H1 (cell line): Measurements from ENCODE around the gene SYNPR. TPM values are rescaled to one million over a fixed set of nuclear protein-coding genes. Genes with fewer than 3 reads are reported as not detected.

ENCODE experiments used
- GABPA ChIP-seq: IDR thresholded peaks from 2 replicates; pipeline ENCODE4 v1.6.1; 2011; ENCODE audit warnings: mild to moderate bottlenecking, low read length, moderate library complexity, borderline replicate concordance; ENCODE audit not compliant: insufficient read depth
- NRF1 ChIP-seq: IDR thresholded peaks from 2 replicates; pipeline ENCODE4 v1.6.1; 2011; ENCODE audit warnings: mild to moderate bottlenecking, low read depth, low read length, improper control_type of control experiment
- RFX5 ChIP-seq: IDR thresholded peaks from 2 replicates; pipeline ENCODE4 v1.6.1; 2011; ENCODE audit warnings: low read depth, low read length, improper control_type of control experiment, borderline replicate concordance
- SP4 ChIP-seq: IDR thresholded peaks from 2 replicates; pipeline ENCODE4 v1.6.1; 2012; ENCODE audit warnings: low read length, inconsistent platforms
- TCF12 ChIP-seq: IDR thresholded peaks from 2 replicates; pipeline ENCODE4 v1.6.1; 2011; ENCODE audit warnings: low read depth, mild to moderate bottlenecking, low read length
- USF2 ChIP-seq: IDR thresholded peaks from 2 replicates; pipeline ENCODE4 v1.6.1; 2011; ENCODE audit warnings: low read length, improper control_type of control experiment
- polyA plus RNA-seq, 7 experiments: library from polyadenylated mRNA; depleted of rRNA in 3 of 7; stranded (reverse) in 5 of 7; unstranded in 2 of 7; fragments of >200 nt in 5 of 7; fragments of 200-250 nt in 2 of 7; gene quantifications; 1 replicate in 5 of 7; 2 replicates in 1 of 7; 4 replicates in 1 of 7; pipeline versions ENCODE4 v1.2.1 to v1.2.3, GENCODE V29; 2011 to 2013; ENCODE audit warnings: missing spikeins in 2 of 7, mixed read lengths in 2 of 7
- total RNA-seq: library from RNA; stranded (reverse); fragmentation: NEBNext Ultra II Directional; extraction: Animal tissue kit (Norgen Biotek cat#: 25700); gene quantifications from 2 replicates; pipeline ENCODE4 v1.2.1, GENCODE V29; 2021

Gene SYNPR
- total and polyA plus RNA-seq, 2 of the 8 experiments (the other 6 are each of a cell fraction or from before 2014, with no cell fraction given), result 0.39 to 0.99 TPM

GRCh38 chr3:63438826-63439371, 160.8 kb downstream of the SYNPR start (continued):
- TF ChIP-seq GABPA (no peak), NRF1 (no peak), RFX5 (no peak), SP4 (no peak), USF2 (no peak), TCF12 (no peak)
